K562 (cell line): ENCODE measurements around the gene HSD17B8. TPM values are rescaled to one million over a fixed set of nuclear protein-coding genes. Genes with fewer than 3 reads are reported as not detected.

Source experiments
- ARID1B ChIP-seq: fragments of 450-650 bp; IDR thresholded peaks from 2 replicates; pipeline ENCODE4 v1.6.1; 2016; ENCODE audit warnings: antibody characterized with exemption, mild to moderate bottlenecking, inconsistent platforms
- CAMTA2 ChIP-seq: fragments of 250-450 bp; sonication (Bioruptor Pico); conservative IDR thresholded peaks from 2 replicates; pipeline ENCODE4 v1.5.1; 2022
- CBX1 ChIP-seq: sonication (generic); IDR thresholded peaks from 2 replicates; pipeline ENCODE4 v1.6.1; 2016; ENCODE audit warnings: antibody characterized with exemption, low read depth, mild to moderate bottlenecking
- CREM ChIP-seq: IDR thresholded peaks from 2 replicates; pipeline ENCODE4 v1.6.1; 2014; ENCODE audit warnings: antibody characterized with exemption, low read depth
- CTCF ChIP-seq, 3 experiments: IDR thresholded peaks in 2 of 3; conservative IDR thresholded peaks in 1 of 3; 2 replicates each; pipeline ENCODE4 v1.5.1; 2011 to 2012; ENCODE audit warnings: low read length in 3 of 3, mild to moderate bottlenecking in 3 of 3, control low read depth in 2 of 3, improper control_type of control experiment in 1 of 3, inconsistent platforms in 1 of 3, low read depth in 1 of 3, mixed read lengths in 1 of 3, moderate library complexity in 1 of 3; ENCODE audit not compliant: insufficient read depth in 2 of 3
- ESRRB ChIP-seq: fragments of 250-450 bp; sonication (Bioruptor Pico); IDR thresholded peaks from 2 replicates; pipeline ENCODE4 v1.5.0; 2020; ENCODE audit warnings: mild to moderate bottlenecking, moderate library complexity, borderline replicate concordance
- GABPB1 ChIP-seq: sonication (generic); formaldehyde crosslinking; IDR thresholded peaks from 2 replicates; pipeline ENCODE4 v1.8.0; 2022; ENCODE audit warnings: mild to moderate bottlenecking, missing genetic modification reagents
- GTF2A2 ChIP-seq: IDR thresholded peaks from 2 replicates; pipeline ENCODE4 v1.6.1; 2016; ENCODE audit warnings: mild to moderate bottlenecking, missing genetic modification characterization, missing compliant biosample characterization
- HDAC1 ChIP-seq, 2 experiments: fragments of 450-650 bp; IDR thresholded peaks; 2 replicates each; pipeline ENCODE4 v1.6.1; 2016 to 2017; ENCODE audit warnings: inconsistent platforms in 1 of 2, mild to moderate bottlenecking in 1 of 2, moderate library complexity in 1 of 2
- KDM1A ChIP-seq, 2 experiments: fragments of 450-650 bp; IDR thresholded peaks; 2 replicates each; pipeline ENCODE4 v1.6.1; 2016; ENCODE audit warnings: mild to moderate bottlenecking in 2 of 2
- KDM2B ChIP-seq: fragments of 250-450 bp; sonication (Bioruptor Pico); IDR thresholded peaks from 2 replicates; pipeline ENCODE4 v1.8.0; 2021; ENCODE audit warnings: mild to moderate bottlenecking, moderate library complexity
- KDM5B ChIP-seq: fragments of 200-600 bp; sonication (generic); IDR thresholded peaks from 2 replicates; pipeline ENCODE4 v1.6.1; 2012; ENCODE audit warnings: low read depth, mild to moderate bottlenecking, moderate library complexity, low read length, control low read depth, inconsistent platforms; ENCODE audit not compliant: insufficient replicate concordance
- NCOA6 ChIP-seq: fragments of 450-650 bp; IDR thresholded peaks from 2 replicates; pipeline ENCODE4 v1.6.1; 2017; ENCODE audit warnings: mild to moderate bottlenecking
- POLR3G ChIP-seq: IDR thresholded peaks from 2 replicates; pipeline ENCODE4 v1.6.1; 2011; ENCODE audit not compliant: insufficient read length, insufficient replicate concordance; ENCODE audit errors: extremely low read depth
- PRMT5 ChIP-seq: sonication (generic); formaldehyde crosslinking; IDR thresholded peaks from 2 replicates; pipeline ENCODE4 v1.5.0; 2020; ENCODE audit warnings: missing genetic modification reagents
- RBBP5 ChIP-seq: fragments of 200-600 bp; sonication (generic); IDR thresholded peaks from 2 replicates; pipeline ENCODE4 v1.6.1; 2012; ENCODE audit warnings: borderline replicate concordance, mild to moderate bottlenecking, low read length, control low read depth, inconsistent platforms; ENCODE audit not compliant: insufficient read depth, poor library complexity, severe bottlenecking
- RUNX1 ChIP-seq: sonication (generic); IDR thresholded peaks from 2 replicates; pipeline ENCODE4 v1.6.1; 2016; ENCODE audit warnings: antibody characterized with exemption, low read depth
- TAL1 ChIP-seq: fragments of 450-650 bp; IDR thresholded peaks from 2 replicates; pipeline ENCODE4 v1.6.1; 2016; ENCODE audit warnings: mild to moderate bottlenecking
- TRIM28 ChIP-seq: fragments of 450-650 bp; IDR thresholded peaks from 2 replicates; pipeline ENCODE4 v1.6.1; 2017
- TSC22D4 ChIP-seq: fragments of 450-650 bp; IDR thresholded peaks from 2 replicates; pipeline ENCODE4 v1.6.1; 2016; ENCODE audit warnings: missing genetic modification characterization, missing biosample characterization, control low read depth
- XRCC3 ChIP-seq: fragments of 450-650 bp; IDR thresholded peaks from 2 replicates; pipeline ENCODE4 v1.6.1; 2017; ENCODE audit warnings: mild to moderate bottlenecking, moderate library complexity
- ZEB2 ChIP-seq: fragments of 450-650 bp; IDR thresholded peaks from 2 replicates; pipeline ENCODE4 v1.6.1; 2016
- ZNF253 ChIP-seq: fragments of 250-450 bp; sonication (Bioruptor Pico); conservative IDR thresholded peaks from 2 replicates; pipeline ENCODE4 v1.6.1; 2021; ENCODE audit warnings: mild to moderate bottlenecking
- polyA plus RNA-seq, 8 experiments: library from polyadenylated mRNA; depleted of rRNA in 4 of 8; stranded (reverse) in 5 of 8; unstranded in 3 of 8; fragments of >200 nt; fragmentation: Nextera tagmentation in 2 of 8; fragmentation: Illumina TruSeq in 1 of 8; extraction: Ambion mirVana in 2 of 8; extraction: Trizol in 1 of 8; gene quantifications; 2 replicates each; pipeline versions ENCODE4 v1.2.1 to v1.2.3, GENCODE V29; 2011 to 2014; ENCODE audit warnings: inconsistent platforms in 1 of 8, missing spikeins in 1 of 8
- total RNA-seq, 7 experiments: library from RNA; depleted of rRNA in 6 of 7; stranded (reverse); fragments of >200 nt in 6 of 7; fragmentation: Illumina TruSeq in 2 of 7; extraction: Trizol in 2 of 7; gene quantifications; 2 replicates each; pipeline versions ENCODE4 v1.2.1 to v1.2.3, GENCODE V29; 2011 to 2021; ENCODE audit warnings: low replicate concordance in 1 of 7
- TF ChIP-seq, protein P1 (sequence below), 2 experiments: fragments of 150-350 bp in 1 of 2; IDR thresholded peaks; 2 replicates each; pipeline ENCODE4 v1.6.1; 2012 to 2016; ENCODE audit warnings: low read depth in 2 of 2, low read length in 2 of 2, mild to moderate bottlenecking in 1 of 2, moderate library complexity in 1 of 2
- TF ChIP-seq, protein P2 (sequence below): sonication (generic); formaldehyde crosslinking; IDR thresholded peaks from 2 replicates; pipeline ENCODE4 v1.8.0; 2022; ENCODE audit warnings: mild to moderate bottlenecking, missing genetic modification reagents

The HSD17B8 gene
- total and polyA plus RNA-seq, 9 of the 15 experiments (the other 6 are each of a cell fraction or from before 2014, with no cell fraction given) = 3.7 to 35.2 (median 14.2) TPM

GRCh38 chr6:33205191-33206026, 954 bp downstream of the HSD17B8 start (continued):
- 0 out of 2 replicates have a peak, but pooled peaks have one; percentile 39 for TF ChIP-seq TRIM28
- no peak for TF ChIP-seq KDM5B
- TF ChIP-seq GTF2A2 (tag) = no peak
- no peak for TF ChIP-seq POLR3G
- TF ChIP-seq RBBP5 = no peak
- no peak; a peak in 1 of 4 replicates for TF ChIP-seq HDAC1 (IDR thresholded peaks at IDR 0.05)
- no peak for TF ChIP-seq XRCC3
- TF ChIP-seq CTCF (IDR thresholded peaks at IDR 0.05 in 2 of 3, conservative IDR thresholded peaks at IDR 0.05 in 1 of 3; ENCODE audit: insufficient read depth in 2 of 3, low read depth in 1 of 3, low read length in 3 of 3) = peak; percentile 23 to 49 (median 28); a peak in 4 of 6 replicates
- TF ChIP-seq CREM = peak; percentile 31; the same call in 1 of the 2 replicates
- TF ChIP-seq CAMTA2 (CRISPR knock-in tag) = no peak
- peak; percentile 67; the same call in 1 of the 2 replicates for TF ChIP-seq ZEB2
- no peak for TF ChIP-seq TSC22D4
- peak; percentile 6 to 71; a peak in 1 of 4 replicates for TF ChIP-seq KDM1A (IDR thresholded peaks at IDR 0.05)
- no peak for TF ChIP-seq ESRRB (CRISPR knock-in tag)
- TF ChIP-seq PRMT5 = no peak
- no peak for TF ChIP-seq RUNX1
- TF ChIP-seq GABPB1 (CRISPR knock-in tag) = no peak
- no peak for TF ChIP-seq ZNF253 (CRISPR knock-in tag)
- TF ChIP-seq, protein P1, sequence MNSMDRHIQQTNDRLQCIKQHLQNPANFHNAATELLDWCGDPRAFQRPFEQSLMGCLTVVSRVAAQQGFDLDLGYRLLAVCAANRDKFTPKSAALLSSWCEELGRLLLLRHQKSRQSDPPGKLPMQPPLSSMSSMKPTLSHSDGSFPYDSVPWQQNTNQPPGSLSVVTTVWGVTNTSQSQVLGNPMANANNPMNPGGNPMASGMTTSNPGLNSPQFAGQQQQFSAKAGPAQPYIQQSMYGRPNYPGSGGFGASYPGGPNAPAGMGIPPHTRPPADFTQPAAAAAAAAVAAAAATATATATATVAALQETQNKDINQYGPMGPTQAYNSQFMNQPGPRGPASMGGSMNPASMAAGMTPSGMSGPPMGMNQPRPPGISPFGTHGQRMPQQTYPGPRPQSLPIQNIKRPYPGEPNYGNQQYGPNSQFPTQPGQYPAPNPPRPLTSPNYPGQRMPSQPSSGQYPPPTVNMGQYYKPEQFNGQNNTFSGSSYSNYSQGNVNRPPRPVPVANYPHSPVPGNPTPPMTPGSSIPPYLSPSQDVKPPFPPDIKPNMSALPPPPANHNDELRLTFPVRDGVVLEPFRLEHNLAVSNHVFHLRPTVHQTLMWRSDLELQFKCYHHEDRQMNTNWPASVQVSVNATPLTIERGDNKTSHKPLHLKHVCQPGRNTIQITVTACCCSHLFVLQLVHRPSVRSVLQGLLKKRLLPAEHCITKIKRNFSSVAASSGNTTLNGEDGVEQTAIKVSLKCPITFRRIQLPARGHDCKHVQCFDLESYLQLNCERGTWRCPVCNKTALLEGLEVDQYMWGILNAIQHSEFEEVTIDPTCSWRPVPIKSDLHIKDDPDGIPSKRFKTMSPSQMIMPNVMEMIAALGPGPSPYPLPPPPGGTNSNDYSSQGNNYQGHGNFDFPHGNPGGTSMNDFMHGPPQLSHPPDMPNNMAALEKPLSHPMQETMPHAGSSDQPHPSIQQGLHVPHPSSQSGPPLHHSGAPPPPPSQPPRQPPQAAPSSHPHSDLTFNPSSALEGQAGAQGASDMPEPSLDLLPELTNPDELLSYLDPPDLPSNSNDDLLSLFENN (IDR thresholded peaks at IDR 0.05; ENCODE audit: low read depth in 2 of 2, low read length in 2 of 2) = no peak
- no peak for TF ChIP-seq CBX1
- no peak for TF ChIP-seq TAL1
- TF ChIP-seq, protein P2, sequence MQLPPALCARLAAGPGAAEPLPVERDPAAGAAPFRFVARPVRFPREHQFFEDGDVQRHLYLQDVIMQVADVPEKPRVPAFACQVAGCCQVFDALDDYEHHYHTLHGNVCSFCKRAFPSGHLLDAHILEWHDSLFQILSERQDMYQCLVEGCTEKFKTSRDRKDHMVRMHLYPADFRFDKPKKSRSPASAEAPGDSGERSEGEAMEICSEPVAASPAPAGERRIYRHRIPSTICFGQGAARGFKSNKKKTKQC = 0 out of 2 replicates have a peak, but pooled peaks have one; percentile 14
- TF ChIP-seq NCOA6 = no peak
- peak; percentile 46; the same call in 1 of the 2 replicates for TF ChIP-seq ARID1B
- TF ChIP-seq KDM2B (CRISPR knock-in tag) = no peak
